K562 (cell line): ENCODE results near the gene IPO13. TPM values are rescaled to one million over a fixed set of nuclear protein-coding genes. Genes with fewer than 3 reads are reported as not detected.
A peak's percentile ranks its signal among the peaks of the same experiment; 100 is the strongest.

Experiments used
- CAMTA2 ChIP-seq: fragments of 250-450 bp; sonication (Bioruptor Pico); conservative IDR thresholded peaks from 2 replicates; pipeline ENCODE4 v1.5.1; 2022
- DMBX1 ChIP-seq: fragments of 250-450 bp; sonication (Bioruptor Pico); IDR thresholded peaks from 2 replicates; pipeline ENCODE4 v1.8.0; 2022; ENCODE audit warnings: inconsistent platforms, mild to moderate bottlenecking, moderate library complexity, borderline replicate concordance
- ELF1 ChIP-seq: fragments of 200-800 bp; sonication (Bioruptor generic); IDR thresholded peaks from 2 replicates; pipeline ENCODE4 v1.6.1; 2016; ENCODE audit warnings: missing genetic modification characterization, missing compliant biosample characterization
- FUS ChIP-seq: fragments of 200-400 bp; formaldehyde crosslinking; optimal IDR thresholded peaks from 2 replicates; pipeline ENCODE3; 2017; ENCODE audit warnings: low read depth, low read length
- HDGF ChIP-seq: fragments of 450-650 bp; IDR thresholded peaks from 2 replicates; pipeline ENCODE4 v1.6.1; 2016
- JUND ChIP-seq, 2 experiments: IDR thresholded peaks; 2 replicates in 1 of 2; 3 replicates in 1 of 2; pipeline ENCODE4 v1.6.1; 2011; ENCODE audit warnings: borderline replicate concordance in 2 of 2, low read depth in 2 of 2, low read length in 2 of 2, improper control_type of control experiment in 1 of 2, missing biosample characterization in 1 of 2, missing genetic modification characterization in 1 of 2, missing genetic modification reagents in 1 of 2
- KLF13 ChIP-seq: fragments of 450-650 bp; IDR thresholded peaks from 2 replicates; pipeline ENCODE4 v1.6.1; 2016; ENCODE audit warnings: missing genetic modification characterization, low read depth, mild to moderate bottlenecking, missing compliant biosample characterization, moderate library complexity, borderline replicate concordance
- MAFF ChIP-seq: IDR thresholded peaks from 2 replicates; pipeline ENCODE4 v1.6.1; 2012; ENCODE audit warnings: low read length, improper control_type of control experiment
- PCBP1 ChIP-seq: fragments of 200-400 bp; formaldehyde crosslinking; IDR thresholded peaks from 2 replicates; pipeline ENCODE4 v1.6.1; 2018; ENCODE audit warnings: mild to moderate bottlenecking, low read depth, low read length; ENCODE audit not compliant: poor library complexity, severe bottlenecking
- PRMT5 ChIP-seq: sonication (generic); formaldehyde crosslinking; IDR thresholded peaks from 2 replicates; pipeline ENCODE4 v1.5.0; 2020; ENCODE audit warnings: missing genetic modification reagents
- RFX1 ChIP-seq: fragments of 450-650 bp; IDR thresholded peaks from 2 replicates; pipeline ENCODE4 v1.6.1; 2016; ENCODE audit warnings: mild to moderate bottlenecking, moderate library complexity
- SMARCA5 ChIP-seq: fragments of 450-650 bp; IDR thresholded peaks from 2 replicates; pipeline ENCODE4 v1.6.1; 2016
- TCF3 ChIP-seq: sonication (generic); formaldehyde crosslinking; IDR thresholded peaks from 2 replicates; pipeline ENCODE4 v1.4.0; 2020; ENCODE audit warnings: mild to moderate bottlenecking, missing genetic modification reagents
- TRIM28 ChIP-seq: fragments of 450-650 bp; IDR thresholded peaks from 2 replicates; pipeline ENCODE4 v1.6.1; 2017
- ZNF174 ChIP-seq: fragments of 250-450 bp; sonication (Bioruptor Pico); IDR thresholded peaks from 2 replicates; pipeline ENCODE4 v1.4.0; 2020; ENCODE audit warnings: mild to moderate bottlenecking
- ZNF232 ChIP-seq: sonication (generic); formaldehyde crosslinking; IDR thresholded peaks from 2 replicates; pipeline ENCODE4 v1.8.0; 2022; ENCODE audit warnings: mild to moderate bottlenecking, missing genetic modification reagents
- ZNF79 ChIP-seq: fragments of 250-450 bp; sonication (Bioruptor Pico); IDR thresholded peaks from 2 replicates; pipeline ENCODE4 v1.4.0; 2020; ENCODE audit warnings: low read depth, mild to moderate bottlenecking, moderate library complexity
- polyA plus RNA-seq, 8 experiments: library from polyadenylated mRNA; depleted of rRNA in 4 of 8; stranded (reverse) in 5 of 8; unstranded in 3 of 8; fragments of >200 nt; fragmentation: Nextera tagmentation in 2 of 8; fragmentation: Illumina TruSeq in 1 of 8; extraction: Ambion mirVana in 2 of 8; extraction: Trizol in 1 of 8; gene quantifications; 2 replicates each; pipeline versions ENCODE4 v1.2.1 to v1.2.3, GENCODE V29; 2011 to 2014; ENCODE audit warnings: inconsistent platforms in 1 of 8, missing spikeins in 1 of 8
- total RNA-seq, 7 experiments: library from RNA; depleted of rRNA in 6 of 7; stranded (reverse); fragments of >200 nt in 6 of 7; fragmentation: Illumina TruSeq in 2 of 7; extraction: Trizol in 2 of 7; gene quantifications; 2 replicates each; pipeline versions ENCODE4 v1.2.1 to v1.2.3, GENCODE V29; 2011 to 2021; ENCODE audit warnings: low replicate concordance in 1 of 7
- TF ChIP-seq, protein P1 (sequence below): sonication (generic); IDR thresholded peaks from 2 replicates; pipeline ENCODE4 v1.6.1; 2016
- TF ChIP-seq, protein P2 (sequence below), 2 experiments: fragments of 450-650 bp in 1 of 2; sonication (generic) in 1 of 2; formaldehyde crosslinking in 1 of 2; IDR thresholded peaks in 1 of 2; conservative IDR thresholded peaks in 1 of 2; 2 replicates each; pipeline versions ENCODE4 v1.6.1 to v1.8.1; 2016 to 2023; ENCODE audit warnings: mild to moderate bottlenecking in 2 of 2, moderate library complexity in 2 of 2, inconsistent platforms in 1 of 2, missing genetic modification reagents in 1 of 2
- TF ChIP-seq, protein P3 (sequence below): fragments of 250-450 bp; sonication (Bioruptor Pico); IDR thresholded peaks from 2 replicates; pipeline ENCODE4 v1.6.1; 2021; ENCODE audit warnings: mild to moderate bottlenecking
- TF ChIP-seq, protein P4 (sequence below): IDR thresholded peaks from 2 replicates; pipeline ENCODE4 v1.6.1; 2016; ENCODE audit warnings: missing genetic modification characterization, missing compliant biosample characterization
- TF ChIP-seq, protein P5 (sequence below): fragments of 200-400 bp; formaldehyde crosslinking; IDR thresholded peaks from 2 replicates; pipeline ENCODE4 v1.6.1; 2017; ENCODE audit warnings: mild to moderate bottlenecking, low read depth, low read length, moderate library complexity

IPO13 gene
- total and polyA plus RNA-seq, 9 of the 15 experiments (the other 6 are each of a cell fraction or from before 2014, with no cell fraction given): 7.0 to 30.8 (median 16.2) TPM

DNA sequence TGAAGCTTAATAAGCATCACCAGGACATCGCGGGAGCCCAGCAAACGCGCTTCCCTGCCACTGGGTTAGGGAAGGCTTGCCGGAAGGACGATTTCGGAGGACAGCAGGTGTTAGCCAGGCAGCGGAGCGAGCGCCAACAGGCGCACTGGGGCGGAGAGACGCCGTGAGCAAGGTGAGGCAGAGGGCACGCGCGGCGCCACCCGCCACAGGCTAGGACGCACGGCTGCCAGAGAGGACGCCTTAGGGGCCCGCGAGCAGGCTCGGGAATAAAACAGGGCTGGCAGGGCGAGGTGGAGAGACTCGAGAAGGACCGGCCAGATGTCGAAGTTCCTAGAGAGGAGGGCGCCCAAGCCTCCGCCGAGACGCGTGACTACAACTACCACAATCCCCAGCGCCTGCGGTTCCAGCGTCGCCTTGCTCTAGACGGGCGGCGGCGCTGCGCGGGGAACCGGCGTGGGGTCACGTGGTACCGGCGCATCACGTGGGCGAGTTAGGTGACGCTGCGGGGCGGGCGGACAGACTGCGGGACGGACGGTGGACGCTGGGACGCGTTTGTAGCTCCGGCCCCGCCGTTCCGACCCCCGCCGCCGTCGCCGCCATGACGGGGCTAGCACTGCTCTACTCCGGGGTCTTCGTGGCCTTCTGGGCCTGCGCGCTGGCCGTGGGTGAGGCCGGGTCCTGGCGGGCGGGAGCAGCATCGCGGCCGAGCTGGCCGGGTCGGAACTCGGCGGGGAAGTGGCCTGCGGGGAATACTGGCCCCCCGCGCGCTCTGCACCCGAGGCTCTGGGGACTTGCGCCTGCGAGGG lies 27.9 kb downstream of the IPO13 start, which contains the start of gene ATP6V0B (continued):
- TF ChIP-seq, protein P1, sequence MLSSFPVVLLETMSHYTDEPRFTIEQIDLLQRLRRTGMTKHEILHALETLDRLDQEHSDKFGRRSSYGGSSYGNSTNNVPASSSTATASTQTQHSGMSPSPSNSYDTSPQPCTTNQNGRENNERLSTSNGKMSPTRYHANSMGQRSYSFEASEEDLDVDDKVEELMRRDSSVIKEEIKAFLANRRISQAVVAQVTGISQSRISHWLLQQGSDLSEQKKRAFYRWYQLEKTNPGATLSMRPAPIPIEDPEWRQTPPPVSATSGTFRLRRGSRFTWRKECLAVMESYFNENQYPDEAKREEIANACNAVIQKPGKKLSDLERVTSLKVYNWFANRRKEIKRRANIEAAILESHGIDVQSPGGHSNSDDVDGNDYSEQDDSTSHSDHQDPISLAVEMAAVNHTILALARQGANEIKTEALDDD: no peak
- TF ChIP-seq ZNF79 (CRISPR knock-in tag): no peak
- TF ChIP-seq PRMT5 (CRISPR knock-in tag): no peak
- TF ChIP-seq ZNF232 (CRISPR knock-in tag): no peak
- TF ChIP-seq ELF1 (tag): peak; percentile 43
- TF ChIP-seq, protein P2, sequence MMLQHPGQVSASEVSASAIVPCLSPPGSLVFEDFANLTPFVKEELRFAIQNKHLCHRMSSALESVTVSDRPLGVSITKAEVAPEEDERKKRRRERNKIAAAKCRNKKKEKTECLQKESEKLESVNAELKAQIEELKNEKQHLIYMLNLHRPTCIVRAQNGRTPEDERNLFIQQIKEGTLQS (IDR thresholded peaks at IDR 0.05): peak; percentile 62
- TF ChIP-seq, protein P2 (CRISPR knock-in tag; conservative IDR thresholded peaks at IDR 0.05): no peak
- no peak; the same call in 1 of the 2 replicates for TF ChIP-seq HDGF
- TF ChIP-seq RFX1: no peak
- peak; percentile 75 for TF ChIP-seq JUND (IDR thresholded peaks at IDR 0.05; ENCODE audit: borderline replicate concordance, low read depth, low read length)
- no peak; the same call in 2 of the 3 replicates for TF ChIP-seq JUND (tag; IDR thresholded peaks at IDR 0.05; ENCODE audit: borderline replicate concordance, low read depth, low read length)
- TF ChIP-seq, protein P3, sequence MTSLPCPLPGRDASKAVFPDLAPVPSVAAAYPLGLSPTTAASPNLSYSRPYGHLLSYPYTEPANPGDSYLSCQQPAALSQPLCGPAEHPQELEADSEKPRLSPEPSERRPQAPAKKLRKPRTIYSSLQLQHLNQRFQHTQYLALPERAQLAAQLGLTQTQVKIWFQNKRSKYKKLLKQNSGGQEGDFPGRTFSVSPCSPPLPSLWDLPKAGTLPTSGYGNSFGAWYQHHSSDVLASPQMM: no peak
- TF ChIP-seq MAFF: no peak
- TF ChIP-seq, protein P4, sequence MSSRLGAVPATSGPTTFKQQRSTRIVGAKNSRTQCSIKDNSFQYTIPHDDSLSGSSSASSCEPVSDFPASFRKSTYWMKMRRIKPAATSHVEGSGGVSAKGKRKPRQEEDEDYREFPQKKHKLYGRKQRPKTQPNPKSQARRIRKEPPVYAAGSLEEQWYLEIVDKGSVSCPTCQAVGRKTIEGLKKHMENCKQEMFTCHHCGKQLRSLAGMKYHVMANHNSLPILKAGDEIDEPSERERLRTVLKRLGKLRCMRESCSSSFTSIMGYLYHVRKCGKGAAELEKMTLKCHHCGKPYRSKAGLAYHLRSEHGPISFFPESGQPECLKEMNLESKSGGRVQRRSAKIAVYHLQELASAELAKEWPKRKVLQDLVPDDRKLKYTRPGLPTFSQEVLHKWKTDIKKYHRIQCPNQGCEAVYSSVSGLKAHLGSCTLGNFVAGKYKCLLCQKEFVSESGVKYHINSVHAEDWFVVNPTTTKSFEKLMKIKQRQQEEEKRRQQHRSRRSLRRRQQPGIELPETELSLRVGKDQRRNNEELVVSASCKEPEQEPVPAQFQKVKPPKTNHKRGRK (tag): no peak
- TF ChIP-seq, protein P5, sequence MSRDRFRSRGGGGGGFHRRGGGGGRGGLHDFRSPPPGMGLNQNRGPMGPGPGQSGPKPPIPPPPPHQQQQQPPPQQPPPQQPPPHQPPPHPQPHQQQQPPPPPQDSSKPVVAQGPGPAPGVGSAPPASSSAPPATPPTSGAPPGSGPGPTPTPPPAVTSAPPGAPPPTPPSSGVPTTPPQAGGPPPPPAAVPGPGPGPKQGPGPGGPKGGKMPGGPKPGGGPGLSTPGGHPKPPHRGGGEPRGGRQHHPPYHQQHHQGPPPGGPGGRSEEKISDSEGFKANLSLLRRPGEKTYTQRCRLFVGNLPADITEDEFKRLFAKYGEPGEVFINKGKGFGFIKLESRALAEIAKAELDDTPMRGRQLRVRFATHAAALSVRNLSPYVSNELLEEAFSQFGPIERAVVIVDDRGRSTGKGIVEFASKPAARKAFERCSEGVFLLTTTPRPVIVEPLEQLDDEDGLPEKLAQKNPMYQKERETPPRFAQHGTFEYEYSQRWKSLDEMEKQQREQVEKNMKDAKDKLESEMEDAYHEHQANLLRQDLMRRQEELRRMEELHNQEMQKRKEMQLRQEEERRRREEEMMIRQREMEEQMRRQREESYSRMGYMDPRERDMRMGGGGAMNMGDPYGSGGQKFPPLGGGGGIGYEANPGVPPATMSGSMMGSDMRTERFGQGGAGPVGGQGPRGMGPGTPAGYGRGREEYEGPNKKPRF: no peak
- TF ChIP-seq ZNF174 (CRISPR knock-in tag): no peak; the same call in 1 of the 2 replicates
- TF ChIP-seq CAMTA2 (CRISPR knock-in tag): no peak
- no peak for TF ChIP-seq PCBP1
- no peak for TF ChIP-seq TCF3 (CRISPR knock-in tag)
- TF ChIP-seq SMARCA5: no peak; the same call in 1 of the 2 replicates
- no peak for TF ChIP-seq FUS
- TF ChIP-seq TRIM28: peak; percentile 16; the same call in 1 of the 2 replicates
- no peak for TF ChIP-seq KLF13 (tag)
- no peak; the same call in 1 of the 2 replicates for TF ChIP-seq DMBX1 (CRISPR knock-in tag)
